A549 (cell line): Measurements from ENCODE around the gene SYT1. TPM values are rescaled to one million over a fixed set of nuclear protein-coding genes. Genes with fewer than 3 reads are reported as not detected.

Experiments used
- ATAC-seq, 2 experiments: fragments of 200-7000 bp in 1 of 2; fragments of >200 bp in 1 of 2; cut with Nextera tagmentation in 1 of 2; cut with Tn5 transposase in 1 of 2; 3 replicates each; pipeline versions ENCODE4 v1.8.0 to v1.9.1; 2018 to 2020; ENCODE audit warnings: mild to moderate bottlenecking in 1 of 2, moderate library complexity in 1 of 2
- CTCF ChIA-PET: fragments of 300-600 bp; sonication (Branson Sonifier 250); formaldehyde crosslinking; extraction: SDS; loops from one replicate; lab custom pipeline; 2021; ENCODE audit warnings: antibody characterized with exemption, inconsistent platforms; lab: Yijun Ruan, JAX
- POLR2A ChIA-PET: fragments of 350-600 bp; formaldehyde crosslinking; extraction: SDS; loops from one replicate; lab custom pipeline; 2021; ENCODE audit warnings: antibody characterized with exemption, inconsistent platforms; lab: Yijun Ruan, JAX
- DNase-seq, 2 experiments: peaks; one replicate each; pipeline versions ENCODE4 v3.0.0 to v3.0.0-alpha.2; 2011 to 2016; ENCODE audit warnings: low read depth in 1 of 2, low spot score in 1 of 2
- FAIRE-seq: peaks from 2 replicates; lab custom pipeline; 2011; peaks lifted over from hg19 to GRCh38; lab: Jason Lieb, UNC
- H3K27ac ChIP-seq, 2 experiments: fragments of >200 bp; sonication (Bioruptor Twin); formaldehyde crosslinking; 3 replicates each; pipeline ENCODE4 v1.5.1; 2016 to 2017
- H3K4me1 ChIP-seq: fragments of >200 bp; sonication (Bioruptor Twin); formaldehyde crosslinking; 3 replicates; pipeline ENCODE4 v1.6.1; 2016
- H3K4me2 ChIP-seq: fragments of >200 bp; sonication (Bioruptor Twin); formaldehyde crosslinking; 3 replicates; pipeline ENCODE4 v1.6.1; 2016
- H3K4me3 ChIP-seq: fragments of >200 bp; sonication (Bioruptor Twin); formaldehyde crosslinking; 3 replicates; pipeline ENCODE4 v1.5.1; 2016
- H3K9me3 ChIP-seq: fragments of >200 bp; sonication (Bioruptor Twin); formaldehyde crosslinking; 3 replicates; pipeline ENCODE4 v1.6.1; 2016
- CBX2 ChIP-seq: fragments of 200-600 bp; sonication (generic); IDR thresholded peaks from 2 replicates; pipeline ENCODE4 v1.6.1; 2016; ENCODE audit warnings: low read depth, mild to moderate bottlenecking, borderline replicate concordance
- EP300 ChIP-seq, 2 experiments: fragments of >200 bp; sonication (Bioruptor Twin); formaldehyde crosslinking; IDR thresholded peaks; 2 replicates in 1 of 2; 3 replicates in 1 of 2; pipeline ENCODE4 v1.6.1; 2016 to 2017
- FOXS1 ChIP-seq: fragments of 250-450 bp; sonication (Bioruptor Pico); IDR thresholded peaks from 2 replicates; pipeline ENCODE4 v1.5.0; 2020; ENCODE audit warnings: mild to moderate bottlenecking, moderate library complexity
- HEYL ChIP-seq: fragments of 250-450 bp; sonication (Bioruptor Pico); IDR thresholded peaks from 2 replicates; pipeline ENCODE4 v1.8.0; 2021; ENCODE audit warnings: mild to moderate bottlenecking, moderate library complexity
- HOXB13 ChIP-seq: fragments of 250-450 bp; sonication (Bioruptor Pico); IDR thresholded peaks from 2 replicates; pipeline ENCODE4 v1.5.0; 2020; ENCODE audit warnings: low read depth, mild to moderate bottlenecking, moderate library complexity
- KDM1A ChIP-seq: fragments of 200-600 bp; sonication (generic); IDR thresholded peaks from 2 replicates; pipeline ENCODE4 v1.6.1; 2016; ENCODE audit warnings: low read depth, mild to moderate bottlenecking
- KDM5A ChIP-seq: fragments of 200-600 bp; sonication (generic); IDR thresholded peaks from 2 replicates; pipeline ENCODE4 v1.6.1; 2016; ENCODE audit warnings: antibody characterized with exemption, mild to moderate bottlenecking
- RAD21 ChIP-seq, 2 experiments: fragments of >200 bp in 1 of 2; sonication (Bioruptor Twin) in 1 of 2; formaldehyde crosslinking in 1 of 2; IDR thresholded peaks in 1 of 2; conservative IDR thresholded peaks in 1 of 2; 2 replicates in 1 of 2; 3 replicates in 1 of 2; pipeline ENCODE4 v1.6.1; 2012 to 2018; ENCODE audit warnings: inconsistent platforms in 1 of 2
- RARB ChIP-seq: fragments of 250-450 bp; sonication (Bioruptor Pico); IDR thresholded peaks from 2 replicates; pipeline ENCODE4 v1.8.0; 2021; ENCODE audit warnings: mild to moderate bottlenecking, moderate library complexity
- SMC3 ChIP-seq: fragments of >200 bp; sonication (Bioruptor Twin); formaldehyde crosslinking; IDR thresholded peaks from 3 replicates; pipeline ENCODE4 v1.6.1; 2018; ENCODE audit warnings: inconsistent platforms
- ZC3H11A ChIP-seq: fragments of 450-650 bp; IDR thresholded peaks from 2 replicates; pipeline ENCODE4 v1.6.1; 2014; ENCODE audit warnings: antibody characterized with exemption, mild to moderate bottlenecking
- ZFP36 ChIP-seq: fragments of 450-650 bp; IDR thresholded peaks from 2 replicates; pipeline ENCODE4 v1.6.1; 2014; ENCODE audit warnings: borderline replicate concordance; ENCODE audit not compliant: partially characterized antibody
- WGBS: methylation state at CpG from one replicate; pipeline ENCODE4 v1.1.6; 2017; ENCODE audit errors: missing lambda C conversion rate; 5-methylcytosine and 5-hydroxymethylcytosine counted together
- polyA plus RNA-seq, 4 experiments: library from polyadenylated mRNA; depleted of rRNA in 3 of 4; stranded (reverse); fragments of >200 nt; fragmentation: RNase III in 1 of 4; extraction: RNeasy Plus Mini Kit Qiagen cat#74134 plus additional on column Dnase treatment in 1 of 4; gene quantifications; 2 replicates in 3 of 4; 3 replicates in 1 of 4; pipeline ENCODE4 v1.2.3, GENCODE V29; 2011 to 2017
- TF ChIP-seq, protein P1 (sequence below): fragments of >200 bp; sonication (Bioruptor Twin); formaldehyde crosslinking; IDR thresholded peaks from 3 replicates; pipeline ENCODE4 v1.5.1; 2016
- TF ChIP-seq, protein P2 (sequence below): fragments of >200 bp; sonication (Bioruptor Twin); formaldehyde crosslinking; IDR thresholded peaks from 2 replicates; pipeline ENCODE4 v1.6.1; 2016
- TF ChIP-seq, protein P3 (sequence below): fragments of 250-450 bp; sonication (Bioruptor Pico); IDR thresholded peaks from 2 replicates; pipeline ENCODE4 v1.5.0; 2021; ENCODE audit warnings: mild to moderate bottlenecking, moderate library complexity, borderline replicate concordance

The SYT1 gene
- polyA plus RNA-seq, 2 of the 4 experiments (the other 2 are of a cell fraction): 11.7 to 39.6 TPM

DNA sequence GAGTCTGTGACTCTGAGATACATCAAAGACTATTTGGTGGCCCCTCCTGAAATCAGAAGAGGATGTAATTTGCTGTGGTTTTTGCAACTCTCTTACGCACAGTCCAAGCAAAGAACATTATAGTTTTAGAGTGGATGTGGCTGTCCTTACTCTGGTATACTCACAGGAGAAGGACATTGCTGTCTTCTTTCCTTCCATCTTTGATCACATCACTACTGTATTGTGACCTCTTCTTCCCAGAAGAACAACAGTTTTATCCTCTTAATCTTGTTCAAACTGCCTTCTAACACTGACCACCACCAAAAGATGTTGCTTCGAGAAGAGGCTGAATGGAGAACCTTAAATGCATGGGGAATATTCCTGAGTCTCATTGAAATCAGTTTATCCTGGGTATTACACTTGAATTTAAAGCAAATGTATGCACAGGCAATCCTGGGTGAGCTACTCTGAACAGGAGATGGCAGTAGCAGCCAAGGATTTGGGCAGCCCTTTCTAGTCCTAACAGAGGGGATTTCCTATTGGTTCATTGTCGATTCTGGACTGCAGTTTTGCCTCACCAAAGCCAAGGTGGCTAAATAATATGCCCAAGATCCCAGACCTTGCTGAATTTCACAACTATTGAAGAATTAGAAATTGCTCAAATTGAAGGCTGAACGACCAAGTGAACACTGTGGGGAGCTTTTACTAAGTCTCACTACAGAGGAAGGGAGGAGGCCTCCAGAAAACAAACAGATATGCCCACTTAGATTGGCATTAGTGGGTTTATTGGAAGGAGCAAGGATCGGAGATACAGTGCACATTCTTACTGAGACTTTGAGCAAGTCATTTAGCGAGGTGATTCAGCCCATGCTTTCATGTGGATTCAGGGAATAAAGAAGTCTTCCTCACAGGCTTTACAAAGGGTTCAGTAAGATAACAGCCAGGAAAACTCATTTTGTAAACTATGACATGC is 543.4 kb downstream of the SYT1 start:
- ATAC-seq: peak; percentile 99 to 100
- FAIRE-seq: peak; percentile 98
- TF ChIP-seq RAD21 (conservative IDR thresholded peaks at IDR 0.05 in 1 of 2, IDR thresholded peaks at IDR 0.05 in 1 of 2) (peak; percentile 93 to 99), SMC3 (peak; percentile 84), KDM5A (no peak)
- TF ChIP-seq, protein P1, sequence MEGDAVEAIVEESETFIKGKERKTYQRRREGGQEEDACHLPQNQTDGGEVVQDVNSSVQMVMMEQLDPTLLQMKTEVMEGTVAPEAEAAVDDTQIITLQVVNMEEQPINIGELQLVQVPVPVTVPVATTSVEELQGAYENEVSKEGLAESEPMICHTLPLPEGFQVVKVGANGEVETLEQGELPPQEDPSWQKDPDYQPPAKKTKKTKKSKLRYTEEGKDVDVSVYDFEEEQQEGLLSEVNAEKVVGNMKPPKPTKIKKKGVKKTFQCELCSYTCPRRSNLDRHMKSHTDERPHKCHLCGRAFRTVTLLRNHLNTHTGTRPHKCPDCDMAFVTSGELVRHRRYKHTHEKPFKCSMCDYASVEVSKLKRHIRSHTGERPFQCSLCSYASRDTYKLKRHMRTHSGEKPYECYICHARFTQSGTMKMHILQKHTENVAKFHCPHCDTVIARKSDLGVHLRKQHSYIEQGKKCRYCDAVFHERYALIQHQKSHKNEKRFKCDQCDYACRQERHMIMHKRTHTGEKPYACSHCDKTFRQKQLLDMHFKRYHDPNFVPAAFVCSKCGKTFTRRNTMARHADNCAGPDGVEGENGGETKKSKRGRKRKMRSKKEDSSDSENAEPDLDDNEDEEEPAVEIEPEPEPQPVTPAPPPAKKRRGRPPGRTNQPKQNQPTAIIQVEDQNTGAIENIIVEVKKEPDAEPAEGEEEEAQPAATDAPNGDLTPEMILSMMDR: peak; percentile 89
- POLR2A ChIA-PET: interaction anchor here (1.0 to 1.2 kb wide), 2 partner anchors 16 to 284 kb away, joined by 3 read pairs; no protein-coding TSS in a partner anchor
- CTCF ChIA-PET: interaction anchor here (0.7 to 4.0 kb wide), 14 partner anchors 11 to 863 kb away, joined by 3 to 22 read pairs (median 4); no protein-coding TSS in a partner anchor
- Histone ChIP-seq H3K27ac (peak overlapping the region; percentile 21 to 76; a peak in 5 of 6 replicates), H3K4me3 (no peak overlapping the region), H3K4me2 (peak overlapping the region; percentile 59), H3K4me1 (peaks cover 30% of the 10 kb centered on the region), H3K9me3 (no peaks in the 10 kb centered on the region)
- DNase-seq: peak; percentile 50 to 85
- WGBS: 39% methylated on average over 6 of the region's 6 CpGs

DNA sequence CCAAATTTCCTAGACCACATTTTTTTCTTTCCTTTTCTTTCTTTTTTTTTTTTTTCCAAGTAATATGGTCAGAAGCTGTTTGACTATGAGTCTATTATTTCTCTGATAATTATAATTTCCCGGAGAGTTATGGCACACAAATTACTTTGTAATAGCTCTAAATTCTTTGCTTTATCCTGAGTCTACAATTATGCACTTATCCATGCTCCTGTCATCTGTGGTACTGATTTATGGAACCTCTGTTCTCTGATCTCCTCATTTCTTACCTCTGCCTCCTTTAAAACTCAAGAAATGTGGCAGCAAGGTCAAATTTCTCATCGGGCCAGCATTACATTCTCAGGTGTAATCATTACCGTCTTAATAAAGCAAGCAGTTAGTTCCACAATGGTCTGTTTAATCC is 544.1 kb downstream of the SYT1 start:
- no peak for DNase-seq
- TF ChIP-seq, protein P1: no peak
- TF ChIP-seq CBX2: no peak
- H3K27ac ChIP-seq: peak overlapping the region in 1 of 2 experiments; percentile 21; a peak in 2 of 6 replicates
- peak; percentile 28 for FAIRE-seq
- H3K4me1 ChIP-seq: peaks cover 30% of the 10 kb centered on the region
- ChIA-PET CTCF (interaction anchor here (0.5 to 4.0 kb wide), 13 partner anchors 10 to 861 kb away, joined by 3 to 22 read pairs (median 3); no protein-coding TSS in a partner anchor), POLR2A (interaction anchor here (1.2 kb wide), 1 partner anchor 283 kb away, joined by 3 read pairs; no protein-coding TSS in a partner anchor)
- WGBS: 66% methylated on average over 3 of the region's 3 CpGs
- no peak for ATAC-seq
- H3K9me3 ChIP-seq: no peaks in the 10 kb centered on the region
- H3K4me2 ChIP-seq: peak overlapping the region; percentile 59; the same call in 2 of the 3 replicates
- H3K4me3 ChIP-seq: no peak overlapping the region

DNA sequence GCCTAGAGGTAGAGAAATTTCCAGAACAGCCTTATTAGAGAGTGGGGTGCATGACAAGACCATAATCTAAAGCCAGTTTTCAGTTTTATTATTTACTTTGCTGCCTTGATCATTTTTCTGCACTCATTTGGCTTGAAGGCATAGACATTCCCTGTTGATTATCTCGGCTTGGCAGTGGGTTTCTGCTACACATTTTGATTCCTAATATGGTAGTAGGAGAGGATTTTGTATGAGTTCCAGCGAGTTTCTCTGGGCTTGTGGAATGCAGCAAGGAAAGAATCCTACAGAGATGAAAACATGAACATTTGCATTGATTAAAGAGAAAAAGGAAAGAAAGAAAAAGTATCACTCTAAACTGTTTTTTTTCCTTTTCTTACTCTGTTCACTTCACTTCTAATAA is 545.0 kb downstream of the SYT1 start:
- POLR2A ChIA-PET: interaction anchor here (1.2 kb wide), 1 partner anchor 282 kb away, joined by 3 read pairs; no protein-coding TSS in a partner anchor
- CTCF ChIA-PET: interaction anchor here (4.0 kb wide), 1 partner anchor 9 kb away, joined by 22 read pairs; no protein-coding TSS in a partner anchor
- TF ChIP-seq, protein P2, sequence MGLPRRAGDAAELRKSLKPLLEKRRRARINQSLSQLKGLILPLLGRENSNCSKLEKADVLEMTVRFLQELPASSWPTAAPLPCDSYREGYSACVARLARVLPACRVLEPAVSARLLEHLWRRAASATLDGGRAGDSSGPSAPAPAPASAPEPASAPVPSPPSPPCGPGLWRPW: no peak
- TF ChIP-seq EP300 (IDR thresholded peaks at IDR 0.05) (no peak), ZFP36 (no peak), KDM1A (no peak), RAD21 (conservative IDR thresholded peaks at IDR 0.05 in 1 of 2, IDR thresholded peaks at IDR 0.05 in 1 of 2) (no peak), RARB (CRISPR knock-in tag) (no peak), ZC3H11A (no peak), FOXS1 (CRISPR knock-in tag) (no peak), HEYL (CRISPR knock-in tag) (no peak), HOXB13 (CRISPR knock-in tag) (no peak)
- TF ChIP-seq, protein P3, sequence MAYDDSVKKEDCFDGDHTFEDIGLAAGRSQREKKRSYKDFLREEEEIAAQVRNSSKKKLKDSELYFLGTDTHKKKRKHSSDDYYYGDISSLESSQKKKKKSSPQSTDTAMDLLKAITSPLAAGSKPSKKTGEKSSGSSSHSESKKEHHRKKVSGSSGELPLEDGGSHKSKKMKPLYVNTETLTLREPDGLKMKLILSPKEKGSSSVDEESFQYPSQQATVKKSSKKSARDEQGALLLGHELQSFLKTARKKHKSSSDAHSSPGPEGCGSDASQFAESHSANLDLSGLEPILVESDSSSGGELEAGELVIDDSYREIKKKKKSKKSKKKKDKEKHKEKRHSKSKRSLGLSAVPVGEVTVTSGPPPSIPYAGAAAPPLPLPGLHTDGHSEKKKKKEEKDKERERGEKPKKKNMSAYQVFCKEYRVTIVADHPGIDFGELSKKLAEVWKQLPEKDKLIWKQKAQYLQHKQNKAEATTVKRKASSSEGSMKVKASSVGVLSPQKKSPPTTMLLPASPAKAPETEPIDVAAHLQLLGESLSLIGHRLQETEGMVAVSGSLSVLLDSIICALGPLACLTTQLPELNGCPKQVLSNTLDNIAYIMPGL (CRISPR knock-in tag): no peak
- Histone ChIP-seq H3K27ac (no peak overlapping the region), H3K4me2 (peak overlapping the region; percentile 40), H3K9me3 (no peaks in the 10 kb centered on the region), H3K4me3 (no peak overlapping the region), H3K4me1 (peaks cover 33% of the 10 kb centered on the region)
- DNase-seq (no peak), ATAC-seq (no peak), FAIRE-seq (peak; percentile 54)
- WGBS: 43% methylated on average over 2 of the region's 2 CpGs
